Fibroblast of pulmonary artery (primary cell): ENCODE data around the gene ZDHHC9.

Experiments used
- DNase-seq: peaks from one replicate; pipeline ENCODE4 v3.0.0-alpha.2; 2010; ENCODE audit warnings: low read depth
- H3K4me3 ChIP-seq: replicated peaks from 2 replicates; pipeline ENCODE4 v1.5.1; 2011; ENCODE audit warnings: low read depth, mild to moderate bottlenecking, control low read depth, low read length, moderate library complexity
- TF ChIP-seq, protein P1 (sequence below): IDR thresholded peaks from 2 replicates; pipeline ENCODE4 v1.5.1; 2011; ENCODE audit warnings: mild to moderate bottlenecking, control low read depth, low read length, inconsistent platforms; ENCODE audit errors: missing control alignments

The ZDHHC9 gene

GRCh38 chrX:129781134-129781672 is 62.5 kb downstream of the ZDHHC9 start:
- no peak for DNase-seq
- no peak overlapping the region for H3K4me3 ChIP-seq
- TF ChIP-seq, protein P1, sequence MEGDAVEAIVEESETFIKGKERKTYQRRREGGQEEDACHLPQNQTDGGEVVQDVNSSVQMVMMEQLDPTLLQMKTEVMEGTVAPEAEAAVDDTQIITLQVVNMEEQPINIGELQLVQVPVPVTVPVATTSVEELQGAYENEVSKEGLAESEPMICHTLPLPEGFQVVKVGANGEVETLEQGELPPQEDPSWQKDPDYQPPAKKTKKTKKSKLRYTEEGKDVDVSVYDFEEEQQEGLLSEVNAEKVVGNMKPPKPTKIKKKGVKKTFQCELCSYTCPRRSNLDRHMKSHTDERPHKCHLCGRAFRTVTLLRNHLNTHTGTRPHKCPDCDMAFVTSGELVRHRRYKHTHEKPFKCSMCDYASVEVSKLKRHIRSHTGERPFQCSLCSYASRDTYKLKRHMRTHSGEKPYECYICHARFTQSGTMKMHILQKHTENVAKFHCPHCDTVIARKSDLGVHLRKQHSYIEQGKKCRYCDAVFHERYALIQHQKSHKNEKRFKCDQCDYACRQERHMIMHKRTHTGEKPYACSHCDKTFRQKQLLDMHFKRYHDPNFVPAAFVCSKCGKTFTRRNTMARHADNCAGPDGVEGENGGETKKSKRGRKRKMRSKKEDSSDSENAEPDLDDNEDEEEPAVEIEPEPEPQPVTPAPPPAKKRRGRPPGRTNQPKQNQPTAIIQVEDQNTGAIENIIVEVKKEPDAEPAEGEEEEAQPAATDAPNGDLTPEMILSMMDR: no peak

- TF ChIP-seq, protein P1: no peak
- H3K4me3 ChIP-seq: no peak overlapping the region
- DNase-seq: no peak
These were observed 63.1 kb downstream of the ZDHHC9 start for GRCh38 chrX:129780441-129781105.

- DNase-seq: no peak
- no peak within 1 kb of the TSS for H3K4me3 ChIP-seq
These were observed 63.9 kb downstream of the ZDHHC9 start, which contains the start of gene SASH3 for GRCh38 chrX:129779747-129780146. SASH3 (plus strand) TSS chrX:129779949; CDS start chrX:129780098, 149 bp downstream.

GRCh38 chrX:129779086-129779672 is 64.5 kb downstream of the ZDHHC9 start:
- no peak overlapping the region for H3K4me3 ChIP-seq
- no peak for DNase-seq
- TF ChIP-seq, protein P1: no peak

More at GRCh38 chrX:129779747-129780146, 63.9 kb downstream of the ZDHHC9 start, which contains the start of gene SASH3:
- TF ChIP-seq, protein P1: no peak

DNA sequence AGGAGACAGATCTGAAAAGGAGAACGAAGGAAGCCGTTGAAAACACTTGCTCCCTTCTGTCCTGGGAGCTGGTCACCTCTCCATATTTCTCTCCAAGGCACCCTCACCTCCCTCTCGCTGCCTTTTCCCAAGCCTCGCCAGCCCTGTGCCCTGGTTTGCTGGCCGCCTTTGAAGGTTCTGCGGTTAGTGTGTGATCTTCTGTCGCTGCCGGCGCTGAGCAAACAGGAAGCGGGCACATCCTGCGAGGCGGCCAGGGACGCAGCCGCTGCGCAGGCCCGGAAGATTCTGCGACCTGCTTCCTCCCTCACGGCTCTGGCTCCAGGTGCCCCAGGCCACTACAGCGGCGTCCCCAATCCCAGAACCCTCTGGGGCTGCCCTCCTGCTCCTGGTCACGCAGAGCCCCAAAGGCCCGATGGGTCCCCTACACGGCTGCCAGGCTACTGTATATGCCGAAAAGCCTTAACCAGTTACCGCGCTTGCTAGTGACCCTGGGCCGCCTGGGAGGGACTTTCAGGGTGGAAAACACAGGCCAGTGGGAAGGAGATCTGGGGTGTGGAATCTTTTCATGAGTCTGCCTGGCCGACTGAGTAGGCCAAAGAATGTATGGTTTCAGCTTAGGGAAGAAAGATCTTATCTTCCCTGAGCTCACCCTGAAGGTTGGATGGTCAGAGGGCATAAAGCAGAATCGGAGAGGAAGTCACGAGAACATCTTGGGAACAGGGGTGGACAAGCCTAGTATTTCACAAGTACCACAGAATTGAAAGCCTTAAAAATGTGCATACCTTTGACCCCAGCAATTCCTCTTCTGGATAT is 66.3 kb downstream of the ZDHHC9 start:
- no peak overlapping the region for H3K4me3 ChIP-seq
- no peak for DNase-seq
- TF ChIP-seq, protein P1: no peak

DNA sequence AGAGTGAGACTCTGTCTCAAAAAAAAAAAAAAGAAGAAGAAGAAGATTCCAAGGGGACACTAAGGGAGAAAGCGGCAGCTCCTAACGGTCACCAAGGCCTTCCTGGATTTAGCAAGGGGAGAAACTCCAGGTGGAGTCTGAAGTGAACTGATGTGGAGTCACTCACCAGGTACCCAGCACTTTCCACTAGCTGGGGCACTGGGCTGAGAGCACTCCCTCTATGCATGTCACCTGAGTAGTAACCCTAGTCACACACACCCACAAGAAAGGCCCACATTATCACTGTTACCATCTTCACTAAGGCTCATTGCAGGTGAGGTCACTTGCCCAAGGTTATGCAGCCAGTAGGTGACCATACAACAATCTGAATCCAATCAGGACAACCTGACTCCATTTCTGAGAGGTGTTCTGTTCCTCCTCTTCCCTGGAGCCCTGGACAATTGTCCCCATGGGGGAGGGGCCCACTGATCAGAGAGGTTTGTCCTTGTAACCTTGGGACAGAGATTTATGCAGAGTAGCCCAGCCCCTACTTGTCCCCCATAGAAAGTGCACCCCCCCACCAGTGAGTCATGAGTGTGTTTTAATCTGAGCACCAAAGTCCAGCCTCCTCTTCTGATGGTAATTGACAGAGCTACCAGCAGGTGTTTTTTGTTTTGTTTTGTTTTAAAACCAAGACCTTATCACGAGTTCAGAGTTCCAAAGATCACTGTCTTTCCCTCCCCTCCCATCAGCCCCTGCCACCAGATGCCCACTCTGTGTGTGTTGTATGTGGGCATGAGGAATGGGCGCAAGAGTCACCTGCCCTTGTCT is 69.8 kb downstream of the ZDHHC9 start:
- TF ChIP-seq, protein P1: no peak
- no peak overlapping the region for H3K4me3 ChIP-seq
- no peak for DNase-seq
